HL-60 (cell line): ENCODE data around the gene TSGA10.
A peak's percentile ranks its signal among the peaks of the same experiment; 100 is the strongest.
"Not testable (repeated sequence)": the region's sequence is repeated elsewhere in the genome, so short reads cannot be mapped to it uniquely, and the experiment has no call there.

ENCODE experiments used
- DNase-seq, 2 experiments: peaks; one replicate each; pipeline ENCODE4 v3.0.0-alpha.2; 2010 to 2020; ENCODE audit warnings: low read depth in 1 of 2, low spot score in 1 of 2
- H3K27ac ChIP-seq: fragments of 250-450 bp; sonication (Bioruptor Pico); replicated peaks from 2 replicates; pipeline ENCODE4 v1.5.1; 2020; ENCODE audit warnings: mild to moderate bottlenecking, moderate library complexity
- H3K27me3 ChIP-seq: fragments of 250-450 bp; sonication (Bioruptor Pico); 2 replicates; pipeline ENCODE4 v1.5.1; 2021; ENCODE audit warnings: mild to moderate bottlenecking, moderate library complexity; ENCODE audit not compliant: insufficient read depth, poor library complexity, severe bottlenecking
- H3K4me3 ChIP-seq: replicated peaks from 2 replicates; pipeline ENCODE4 v1.5.1; 2011; ENCODE audit warnings: mild to moderate bottlenecking, control low read depth, low read length; ENCODE audit not compliant: insufficient read depth
- CTCF ChIP-seq: IDR thresholded peaks from one replicate; pipeline ENCODE4 v1.5.1; 2011; ENCODE audit warnings: low read length, control low read depth, inconsistent platforms; ENCODE audit not compliant: insufficient read depth
- GABPA ChIP-seq: IDR thresholded peaks from 2 replicates; pipeline ENCODE4 v1.6.1; 2012; ENCODE audit warnings: low read depth
- POLR2AphosphoS5 ChIP-seq: IDR thresholded peaks from 2 replicates; pipeline ENCODE4 v1.6.1; 2012; ENCODE audit warnings: low read depth
- REST ChIP-seq: IDR thresholded peaks from 2 replicates; pipeline ENCODE4 v1.6.1; 2012; ENCODE audit warnings: low read depth; ENCODE audit not compliant: insufficient replicate concordance
- SPI1 ChIP-seq: IDR thresholded peaks from 2 replicates; pipeline ENCODE4 v1.6.1; 2012; ENCODE audit warnings: low read depth, mild to moderate bottlenecking, borderline replicate concordance

TSGA10 gene

DNA sequence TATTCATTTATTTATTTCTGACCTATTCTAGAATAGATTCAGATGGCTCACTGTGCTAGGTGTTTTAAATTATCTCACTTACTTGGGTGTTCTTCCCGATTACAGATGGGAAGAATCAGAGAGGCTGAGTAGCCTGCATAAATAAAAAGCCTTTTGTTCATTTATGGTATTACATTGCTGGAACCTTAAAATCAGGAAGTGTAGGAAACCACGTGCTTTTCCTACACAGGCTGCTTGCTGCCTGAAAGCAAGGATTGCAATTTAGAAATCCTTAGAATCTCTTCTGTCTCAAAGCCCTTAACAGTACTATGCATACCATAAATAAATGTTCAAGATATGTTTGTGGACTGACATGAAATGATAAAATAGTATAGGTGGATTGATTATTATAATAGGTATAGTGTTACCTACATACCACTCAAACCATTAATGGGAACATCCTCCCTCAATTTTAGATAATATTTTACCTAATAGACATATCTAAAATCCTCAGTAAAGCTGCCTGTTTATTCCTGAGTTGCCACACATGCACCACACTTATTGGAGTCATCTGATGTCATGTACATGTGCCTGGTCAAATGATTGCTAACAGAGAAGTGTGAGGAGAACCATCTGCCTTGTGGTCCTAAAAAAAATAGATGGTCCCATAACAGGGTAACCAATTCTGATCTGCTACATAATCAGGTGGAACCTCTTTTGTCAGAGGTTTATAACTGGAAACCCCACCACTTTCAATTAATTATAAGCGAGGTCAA is 86.7 kb downstream of the TSGA10 start:
- no peaks in the 10 kb centered on the region for H3K27me3 ChIP-seq
- no peak overlapping the region for H3K4me3 ChIP-seq
- peak in 1 of 2 experiments; percentile 39 for DNase-seq
- H3K27ac ChIP-seq = no peak overlapping the region; the same call in 1 of the 2 replicates
- TF ChIP-seq SPI1 (peak; percentile 92), CTCF (no peak)

DNA sequence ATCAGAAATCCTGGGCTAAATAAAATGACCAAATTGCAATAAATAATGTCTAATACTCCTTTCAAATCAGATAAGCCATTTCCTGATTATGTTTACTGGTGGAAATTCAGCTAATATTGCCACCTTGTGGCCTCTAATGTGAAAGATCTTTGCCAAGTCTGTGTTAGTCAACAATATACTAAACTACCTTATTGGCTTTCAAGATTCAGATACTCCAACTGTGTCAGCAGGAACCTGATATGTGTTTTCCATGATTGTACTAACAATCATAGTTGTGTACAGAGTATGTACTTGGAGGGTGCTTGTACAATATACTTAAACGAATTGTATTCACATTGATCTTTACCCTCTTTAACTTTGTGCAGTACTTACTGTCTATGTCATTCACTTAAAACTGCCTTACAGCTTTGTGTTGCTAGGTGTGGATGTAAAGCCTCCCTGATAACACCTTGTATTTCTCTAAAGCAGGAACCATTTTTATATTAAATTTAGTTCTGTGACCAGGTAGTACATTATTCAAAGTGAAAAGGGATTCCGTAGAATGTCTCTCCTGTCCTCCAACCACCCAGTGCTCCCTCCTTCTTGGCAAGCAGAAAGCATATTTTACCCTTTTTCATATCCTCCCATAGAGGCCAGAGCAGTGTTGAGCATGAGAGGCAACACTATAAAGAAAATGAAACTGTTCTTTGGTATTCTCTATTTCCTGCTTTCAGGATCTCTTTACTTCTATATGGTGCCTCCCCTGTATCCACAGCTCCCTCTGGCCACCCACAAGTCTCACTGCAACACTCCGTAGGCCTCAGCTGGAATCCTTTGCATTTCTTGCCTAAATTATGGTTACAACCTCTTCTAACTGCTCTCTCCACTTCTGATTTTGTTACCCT is 88.4 kb downstream of the TSGA10 start:
- no peaks in the 10 kb centered on the region for H3K27me3 ChIP-seq
- no peak for TF ChIP-seq GABPA
- no peak for TF ChIP-seq SPI1
- TF ChIP-seq POLR2AphosphoS5 = no peak
- TF ChIP-seq REST = no peak
- TF ChIP-seq CTCF = peak; percentile 57
- peak; percentile 11 to 65 for DNase-seq
- H3K4me3 ChIP-seq = 0 out of 2 replicates have a peak overlapping the region, but pooled peaks have one; percentile 2
- peak overlapping the region; percentile 31 for H3K27ac ChIP-seq

- H3K4me3 ChIP-seq, H3K27me3 ChIP-seq, H3K27ac ChIP-seq, DNase-seq: not testable (repeated sequence)
These were observed 105.6 kb downstream of the TSGA10 start for GRCh38 chr2:99049187-99049586.

- TF ChIP-seq SPI1 = peak; percentile 27; the same call in 1 of the 2 replicates
- H3K27ac ChIP-seq, H3K4me3 ChIP-seq, H3K27me3 ChIP-seq: not testable (repeated sequence)
- DNase-seq = peak; percentile 0 to 4
These were observed 113.9 kb downstream of the TSGA10 start for GRCh38 chr2:99040736-99041300.

- DNase-seq = no peak
- TF ChIP-seq SPI1 = no peak
- TF ChIP-seq CTCF = no peak
- TF ChIP-seq GABPA = no peak
- TF ChIP-seq REST = no peak
- no peak for TF ChIP-seq POLR2AphosphoS5
- Histone ChIP-seq H3K4me3 (no peak overlapping the region), H3K27me3 (no peaks in the 10 kb centered on the region), H3K27ac (no peak overlapping the region)
These were observed 118.8 kb downstream of the TSGA10 start for GRCh38 chr2:99035920-99036319.
